ENCODE data around the gene TCF25. TPM values are rescaled to one million over a fixed set of nuclear protein-coding genes. Genes with fewer than 3 reads are reported as not detected.

The TCF25 gene
- total RNA-seq, 1 donor from 2014 or later, result 210 TPM

- Mint-ChIP-seq H3K9me3 (ENCODE audit: unreplicated experiment) (no peaks in the 10 kb centered on the region), H3K4me3 (ENCODE audit: unreplicated experiment) (no peak overlapping the region), H3K27me3 (ENCODE audit: unreplicated experiment) (peaks cover 13% of the 10 kb centered on the region), H3K27ac (ENCODE audit: unreplicated experiment) (no peak overlapping the region), H3K36me3 (ENCODE audit: low read depth, unreplicated experiment) (peaks cover 25% of the 10 kb centered on the region), H3K4me1 (ENCODE audit: unreplicated experiment) (no peaks in the 10 kb centered on the region)
- TF ChIP-seq CTCF (IDR thresholded peaks at IDR 0.05; ENCODE audit: unreplicated experiment), result no peak
- no peak for DNase-seq (ENCODE audit: low spot score)
These were observed 20.5 kb downstream of the TCF25 start for GRCh38 chr16:89893642-89894548.

- Mint-ChIP-seq H3K36me3 (ENCODE audit: low read depth, unreplicated experiment) (peaks cover 42% of the 10 kb centered on the region), H3K27ac (ENCODE audit: unreplicated experiment) (no peak overlapping the region), H3K9me3 (ENCODE audit: unreplicated experiment) (no peaks in the 10 kb centered on the region), H3K27me3 (ENCODE audit: unreplicated experiment) (peaks cover 14% of the 10 kb centered on the region), H3K4me3 (ENCODE audit: unreplicated experiment) (no peak overlapping the region), H3K4me1 (ENCODE audit: unreplicated experiment) (no peaks in the 10 kb centered on the region)
- DNase-seq (ENCODE audit: low spot score), result no peak
- no peak for TF ChIP-seq CTCF (IDR thresholded peaks at IDR 0.05; ENCODE audit: unreplicated experiment)
These were observed 22.3 kb downstream of the TCF25 start for GRCh38 chr16:89895482-89896250.

GRCh38 chr16:89897204-89897603, 23.8 kb downstream of the TCF25 start:
- no peak for DNase-seq (ENCODE audit: low spot score)
- Mint-ChIP-seq H3K9me3 (ENCODE audit: unreplicated experiment) (no peaks in the 10 kb centered on the region), H3K36me3 (ENCODE audit: low read depth, unreplicated experiment) (peaks cover 45% of the 10 kb centered on the region), H3K27ac (ENCODE audit: unreplicated experiment) (no peak overlapping the region), H3K27me3 (ENCODE audit: unreplicated experiment) (peaks cover 10% of the 10 kb centered on the region), H3K4me1 (ENCODE audit: unreplicated experiment) (no peaks in the 10 kb centered on the region), H3K4me3 (ENCODE audit: unreplicated experiment) (peak overlapping the region; percentile 78)
- no peak for TF ChIP-seq CTCF (IDR thresholded peaks at IDR 0.05; ENCODE audit: unreplicated experiment)

GRCh38 chr16:89898201-89898967, 25.0 kb downstream of the TCF25 start:
- TF ChIP-seq CTCF (IDR thresholded peaks at IDR 0.05; ENCODE audit: unreplicated experiment), result no peak
- no peak overlapping the region for H3K27ac Mint-ChIP-seq (ENCODE audit: unreplicated experiment)
- peaks cover 8% of the 10 kb centered on the region for H3K27me3 Mint-ChIP-seq (ENCODE audit: unreplicated experiment)
- H3K9me3 Mint-ChIP-seq (ENCODE audit: unreplicated experiment), result no peaks in the 10 kb centered on the region
- peaks cover 41% of the 10 kb centered on the region for H3K36me3 Mint-ChIP-seq (ENCODE audit: low read depth, unreplicated experiment)
- H3K4me3 Mint-ChIP-seq (ENCODE audit: unreplicated experiment), result peak overlapping the region; percentile 51
- no peaks in the 10 kb centered on the region for H3K4me1 Mint-ChIP-seq (ENCODE audit: unreplicated experiment)
- DNase-seq (ENCODE audit: low spot score), result no peak
